ENCODE data around the gene PNCK.

DNA sequence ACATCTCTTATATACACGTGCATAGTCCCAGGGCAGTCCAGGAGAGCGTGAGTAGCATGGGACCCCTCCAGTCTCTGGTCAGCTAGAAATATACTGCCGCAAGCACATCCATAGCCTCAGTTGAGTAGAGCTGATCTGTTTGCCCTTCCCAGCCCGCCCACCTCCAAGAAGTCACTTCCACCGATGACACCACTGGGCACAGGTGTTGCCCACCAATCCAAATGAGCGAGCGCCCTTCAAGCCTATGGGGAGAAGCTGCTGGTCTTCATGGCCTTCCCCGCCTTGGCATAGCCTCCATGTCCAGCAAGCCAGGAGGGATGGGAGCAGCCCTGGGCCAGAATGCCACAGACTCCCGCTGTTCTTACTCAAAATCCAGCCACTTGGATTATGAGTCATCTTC is 16.5 kb downstream of the PNCK start:
- TF ChIP-seq GATA2 (IDR thresholded peaks at IDR 0.05; ENCODE audit: low read depth, low read length) = no peak
- TF ChIP-seq GATA3 (IDR thresholded peaks at IDR 0.05; ENCODE audit: low read depth, low read length) = no peak

All from SH-SY5Y (cell line).